Measurements from ENCODE around the gene BAZ1A. TPM values are rescaled to one million over a fixed set of nuclear protein-coding genes. Genes with fewer than 3 reads are reported as not detected.

Gene BAZ1A
- total and polyA plus RNA-seq, 10 of the 15 experiments (the other 5 are each of a cell fraction or from before 2014, with no cell fraction given): 34.3 to 96.5 (median 50.7) TPM

DNA sequence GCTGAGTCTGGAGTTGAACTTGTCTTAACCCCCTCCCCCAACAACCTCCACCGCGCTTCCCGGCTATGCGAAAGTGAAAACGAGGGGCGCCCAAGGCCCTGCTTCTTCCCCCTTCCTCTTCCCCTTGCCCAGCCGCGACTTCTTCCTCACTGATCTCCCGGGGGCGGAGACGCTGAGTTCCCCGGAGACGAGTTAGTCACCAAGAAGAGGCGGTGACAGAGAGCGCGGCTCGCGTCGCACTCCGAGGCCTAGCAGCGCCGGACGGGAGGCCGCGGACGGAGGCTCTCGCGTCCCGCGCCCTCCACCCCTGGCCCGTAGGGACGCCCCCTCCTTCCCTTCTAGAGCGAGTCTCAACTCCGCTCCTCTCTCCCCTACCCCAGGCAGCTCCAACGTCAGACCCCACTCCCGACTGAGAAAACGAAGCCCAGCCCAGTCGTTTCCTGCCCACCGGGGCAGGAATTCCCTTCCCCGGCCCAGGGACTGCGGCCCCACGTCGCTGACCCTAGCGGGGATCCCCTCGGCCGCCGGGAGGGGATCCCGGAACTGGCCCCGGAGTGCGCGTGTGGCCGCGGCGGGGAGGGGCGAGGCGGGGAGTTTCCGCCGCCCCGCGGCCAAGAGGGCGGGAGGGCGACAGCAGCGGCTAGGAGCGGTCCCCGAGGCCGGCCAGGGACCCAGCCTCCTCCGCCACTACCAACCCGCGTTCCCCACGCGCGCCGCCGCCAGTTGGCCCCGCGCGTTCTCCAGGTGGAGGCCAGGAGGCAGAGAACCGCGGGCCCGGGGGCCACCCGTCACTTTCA is 1.4 kb downstream of the BAZ1A start (continued):
- TF ChIP-seq TBL1XR1 (IDR thresholded peaks at IDR 0.05; ENCODE audit: low read depth, low read length) (peak; percentile 18; the same call in 1 of the 2 replicates), GATAD2B (conservative IDR thresholded peaks at IDR 0.05; ENCODE audit: low read depth) (peak; percentile 87; the same call in 1 of the 2 replicates), MYC (IDR thresholded peaks at IDR 0.05; ENCODE audit: insufficient read depth, insufficient read length, insufficient replicate concordance, low read length, severe bottlenecking) (peak; percentile 24), GABPA (IDR thresholded peaks at IDR 0.05; ENCODE audit: low read depth) (0 out of 2 replicates have a peak, but pooled peaks have one; percentile 10), NR2C2 (IDR thresholded peaks at IDR 0.05; ENCODE audit: borderline replicate concordance, control insufficient read depth, insufficient read length, low read depth) (no peak), SREBF1 (IDR thresholded peaks at IDR 0.05; ENCODE audit: low read length) (no peak), JUNB (IDR thresholded peaks at IDR 0.05) (0 out of 2 replicates have a peak, but pooled peaks have one; percentile 5), RAD51 (IDR thresholded peaks at IDR 0.05) (no peak), CREM (IDR thresholded peaks at IDR 0.05; ENCODE audit: low read depth) (peak; percentile 48; the same call in 1 of the 2 replicates), STAT1 (conservative IDR thresholded peaks at IDR 0.05) (0 out of 2 replicates have a peak, but pooled peaks have one; percentile 79), IKZF2 (IDR thresholded peaks at IDR 0.05) (peak; percentile 82 to 88), ZNF24 (IDR thresholded peaks at IDR 0.05) (no peak), SMC3 (IDR thresholded peaks at IDR 0.05; ENCODE audit: borderline replicate concordance, low read length) (no peak), RUNX3 (IDR thresholded peaks at IDR 0.05; ENCODE audit: low read length) (peak; percentile 61), STAT3 (IDR thresholded peaks at IDR 0.05; ENCODE audit: low read depth, low read length) (no peak), HDAC2 (IDR thresholded peaks at IDR 0.05) (no peak), RB1 (IDR thresholded peaks at IDR 0.05; ENCODE audit: borderline replicate concordance) (no peak), CBX3 (IDR thresholded peaks at IDR 0.05; ENCODE audit: borderline replicate concordance, low read depth) (no peak), EP300 (IDR thresholded peaks at IDR 0.05; ENCODE audit: borderline replicate concordance in 1 of 2, control insufficient read depth in 1 of 2, low read depth in 2 of 2, low read length in 2 of 2) (peak; percentile 29 to 46; a peak in 3 of 4 replicates)
- TF ChIP-seq, protein P1, sequence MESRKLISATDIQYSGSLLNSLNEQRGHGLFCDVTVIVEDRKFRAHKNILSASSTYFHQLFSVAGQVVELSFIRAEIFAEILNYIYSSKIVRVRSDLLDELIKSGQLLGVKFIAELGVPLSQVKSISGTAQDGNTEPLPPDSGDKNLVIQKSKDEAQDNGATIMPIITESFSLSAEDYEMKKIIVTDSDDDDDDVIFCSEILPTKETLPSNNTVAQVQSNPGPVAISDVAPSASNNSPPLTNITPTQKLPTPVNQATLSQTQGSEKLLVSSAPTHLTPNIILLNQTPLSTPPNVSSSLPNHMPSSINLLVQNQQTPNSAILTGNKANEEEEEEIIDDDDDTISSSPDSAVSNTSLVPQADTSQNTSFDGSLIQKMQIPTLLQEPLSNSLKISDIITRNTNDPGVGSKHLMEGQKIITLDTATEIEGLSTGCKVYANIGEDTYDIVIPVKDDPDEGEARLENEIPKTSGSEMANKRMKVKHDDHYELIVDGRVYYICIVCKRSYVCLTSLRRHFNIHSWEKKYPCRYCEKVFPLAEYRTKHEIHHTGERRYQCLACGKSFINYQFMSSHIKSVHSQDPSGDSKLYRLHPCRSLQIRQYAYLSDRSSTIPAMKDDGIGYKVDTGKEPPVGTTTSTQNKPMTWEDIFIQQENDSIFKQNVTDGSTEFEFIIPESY (IDR thresholded peaks at IDR 0.05): no peak
- TF ChIP-seq, protein P2, sequence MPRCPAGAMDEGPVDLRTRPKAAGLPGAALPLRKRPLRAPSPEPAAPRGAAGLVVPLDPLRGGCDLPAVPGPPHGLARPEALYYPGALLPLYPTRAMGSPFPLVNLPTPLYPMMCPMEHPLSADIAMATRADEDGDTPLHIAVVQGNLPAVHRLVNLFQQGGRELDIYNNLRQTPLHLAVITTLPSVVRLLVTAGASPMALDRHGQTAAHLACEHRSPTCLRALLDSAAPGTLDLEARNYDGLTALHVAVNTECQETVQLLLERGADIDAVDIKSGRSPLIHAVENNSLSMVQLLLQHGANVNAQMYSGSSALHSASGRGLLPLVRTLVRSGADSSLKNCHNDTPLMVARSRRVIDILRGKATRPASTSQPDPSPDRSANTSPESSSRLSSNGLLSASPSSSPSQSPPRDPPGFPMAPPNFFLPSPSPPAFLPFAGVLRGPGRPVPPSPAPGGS (IDR thresholded peaks at IDR 0.05; ENCODE audit: borderline replicate concordance, insufficient read depth, low read depth, low read length, poor library complexity, severe bottlenecking): no peak
- TF ChIP-seq, protein P3, sequence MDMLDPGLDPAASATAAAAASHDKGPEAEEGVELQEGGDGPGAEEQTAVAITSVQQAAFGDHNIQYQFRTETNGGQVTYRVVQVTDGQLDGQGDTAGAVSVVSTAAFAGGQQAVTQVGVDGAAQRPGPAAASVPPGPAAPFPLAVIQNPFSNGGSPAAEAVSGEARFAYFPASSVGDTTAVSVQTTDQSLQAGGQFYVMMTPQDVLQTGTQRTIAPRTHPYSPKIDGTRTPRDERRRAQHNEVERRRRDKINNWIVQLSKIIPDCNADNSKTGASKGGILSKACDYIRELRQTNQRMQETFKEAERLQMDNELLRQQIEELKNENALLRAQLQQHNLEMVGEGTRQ (IDR thresholded peaks at IDR 0.05; ENCODE audit: borderline replicate concordance, low read depth, low read length): no peak
- TF ChIP-seq, protein P4, sequence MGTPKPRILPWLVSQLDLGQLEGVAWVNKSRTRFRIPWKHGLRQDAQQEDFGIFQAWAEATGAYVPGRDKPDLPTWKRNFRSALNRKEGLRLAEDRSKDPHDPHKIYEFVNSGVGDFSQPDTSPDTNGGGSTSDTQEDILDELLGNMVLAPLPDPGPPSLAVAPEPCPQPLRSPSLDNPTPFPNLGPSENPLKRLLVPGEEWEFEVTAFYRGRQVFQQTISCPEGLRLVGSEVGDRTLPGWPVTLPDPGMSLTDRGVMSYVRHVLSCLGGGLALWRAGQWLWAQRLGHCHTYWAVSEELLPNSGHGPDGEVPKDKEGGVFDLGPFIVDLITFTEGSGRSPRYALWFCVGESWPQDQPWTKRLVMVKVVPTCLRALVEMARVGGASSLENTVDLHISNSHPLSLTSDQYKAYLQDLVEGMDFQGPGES (IDR thresholded peaks at IDR 0.05): no peak
- TF ChIP-seq, protein P5, sequence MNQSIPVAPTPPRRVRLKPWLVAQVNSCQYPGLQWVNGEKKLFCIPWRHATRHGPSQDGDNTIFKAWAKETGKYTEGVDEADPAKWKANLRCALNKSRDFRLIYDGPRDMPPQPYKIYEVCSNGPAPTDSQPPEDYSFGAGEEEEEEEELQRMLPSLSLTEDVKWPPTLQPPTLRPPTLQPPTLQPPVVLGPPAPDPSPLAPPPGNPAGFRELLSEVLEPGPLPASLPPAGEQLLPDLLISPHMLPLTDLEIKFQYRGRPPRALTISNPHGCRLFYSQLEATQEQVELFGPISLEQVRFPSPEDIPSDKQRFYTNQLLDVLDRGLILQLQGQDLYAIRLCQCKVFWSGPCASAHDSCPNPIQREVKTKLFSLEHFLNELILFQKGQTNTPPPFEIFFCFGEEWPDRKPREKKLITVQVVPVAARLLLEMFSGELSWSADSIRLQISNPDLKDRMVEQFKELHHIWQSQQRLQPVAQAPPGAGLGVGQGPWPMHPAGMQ (IDR thresholded peaks at IDR 0.05; ENCODE audit: borderline replicate concordance): no peak

Measured in GM12878 (cell line).